Activated CD4-positive, alpha-beta T cell treated with anti-CD3 and anti-CD28 coated beads, Interleukin-2, amount 50 U/mL, for 1 hour (primary cell): ENCODE data around the gene MACROD2.

Source experiments
- DNase-seq: peaks from one replicate; pipeline ENCODE4 v3.0.0-alpha.2; 2020

MACROD2 gene

GRCh38 chr20:15214051-15214450 is 1218.7 kb downstream of the MACROD2 start:
- DNase-seq = no peak

GRCh38 chr20:15220009-15220656 is 1224.8 kb downstream of the MACROD2 start:
- no peak for DNase-seq

- DNase-seq = no peak
Measured at GRCh38 chr20:15220778-15221565, 1225.7 kb downstream of the MACROD2 start.

GRCh38 chr20:15222502-15223330 is 1227.4 kb downstream of the MACROD2 start:
- DNase-seq = no peak

GRCh38 chr20:15224199-15224598 is 1228.9 kb downstream of the MACROD2 start:
- no peak for DNase-seq

- DNase-seq = no peak
Measured at GRCh38 chr20:15227102-15227501, 1231.8 kb downstream of the MACROD2 start.

GRCh38 chr20:15232243-15232642 is 1236.9 kb downstream of the MACROD2 start:
- no peak for DNase-seq

GRCh38 chr20:15235471-15236198 is 1240.3 kb downstream of the MACROD2 start:
- DNase-seq = no peak

- no peak for DNase-seq
Measured at GRCh38 chr20:15236812-15237211, 1241.5 kb downstream of the MACROD2 start.

GRCh38 chr20:15239542-15240206 is 1244.4 kb downstream of the MACROD2 start:
- DNase-seq = no peak

- DNase-seq = no peak
Measured at GRCh38 chr20:15240801-15241200, 1245.5 kb downstream of the MACROD2 start.

- DNase-seq = no peak
Measured at GRCh38 chr20:15241681-15242080, 1246.4 kb downstream of the MACROD2 start.

GRCh38 chr20:15242773-15243172 is 1247.5 kb downstream of the MACROD2 start:
- no peak for DNase-seq

- DNase-seq = no peak
Measured at GRCh38 chr20:15245896-15246295, 1250.6 kb downstream of the MACROD2 start.

GRCh38 chr20:15248618-15249395 is 1253.5 kb downstream of the MACROD2 start:
- DNase-seq = no peak

GRCh38 chr20:15251171-15251570 is 1255.9 kb downstream of the MACROD2 start:
- no peak for DNase-seq

- no peak for DNase-seq
Measured at GRCh38 chr20:15252304-15252703, 1257.0 kb downstream of the MACROD2 start.

GRCh38 chr20:15253431-15253830 is 1258.1 kb downstream of the MACROD2 start:
- no peak for DNase-seq

- no peak for DNase-seq
Measured at GRCh38 chr20:15256676-15257568, 1261.6 kb downstream of the MACROD2 start.

- DNase-seq = no peak
Measured at GRCh38 chr20:15257569-15257870, 1262.2 kb downstream of the MACROD2 start.
